NB4 (cell line): Measurements from ENCODE around the gene RECK.

ENCODE experiments used
- CTCF ChIP-seq: IDR thresholded peaks from one replicate; pipeline ENCODE4 v1.5.1; 2012; ENCODE audit warnings: low read depth, low read length
- POLR2A ChIP-seq: IDR thresholded peaks from 2 replicates; pipeline ENCODE4 v1.6.1; 2011; ENCODE audit warnings: mild to moderate bottlenecking; ENCODE audit not compliant: insufficient read length; ENCODE audit errors: extremely low read depth

- no peak for TF ChIP-seq CTCF
- TF ChIP-seq POLR2A, result no peak
Measured at GRCh38 chr9:36125062-36125855, 88.5 kb downstream of the RECK start.
